ENCODE measurements around the gene BAIAP2. TPM values are rescaled to one million over a fixed set of nuclear protein-coding genes. Genes with fewer than 3 reads are reported as not detected.

Gene BAIAP2
- total and polyA plus RNA-seq, 5 donors, result 20.5 to 39.5 (median 32.8) TPM

Small RNA genes within 50 kb of the gene (microRNA-seq; reads per million reads assigned to microRNA genes)
- gene MIR1250 (1.1 to 1.3 reads per million in 2 donors), gene MIR3065 (0 reads per million in 2 donors), gene MIR338 (0 reads per million in 2 donors), gene MIR657 (0 reads per million in 2 donors)

Other genes with a start within 250 kb of the BAIAP2 start
- 10 to 100 TPM; 18.4 to 22.5 (median 19.7) TPM for gene CHMP6, start 43.3 kb upstream of the BAIAP2 start, total RNA-seq
- 24.6 TPM for gene CHMP6, start 43.3 kb upstream of the BAIAP2 start, polyA plus RNA-seq
- gene PVALEF, start 130.4 kb downstream of the BAIAP2 start, total RNA-seq, result not detected
- gene PVALEF, start 130.4 kb downstream of the BAIAP2 start, polyA plus RNA-seq, result not detected
- 10 to 100 TPM in 3 of 4 donors, 1 to 10 TPM in 1; 8.6 to 15.4 (median 12.6) TPM for gene AATK, start 131.1 kb downstream of the BAIAP2 start, total RNA-seq
- 10.4 TPM for gene AATK, start 131.1 kb downstream of the BAIAP2 start, polyA plus RNA-seq
- 1 to 10 TPM; 4.6 to 5.9 (median 5.2) TPM for gene CEP131, start 187.8 kb downstream of the BAIAP2 start, total RNA-seq
- gene CEP131, start 187.8 kb downstream of the BAIAP2 start, polyA plus RNA-seq, result 7.4 TPM
- gene TEPSIN, start 203.9 kb downstream of the BAIAP2 start, total RNA-seq, result 10 to 100 TPM; 12.5 to 17.7 (median 14.2) TPM
- 12.6 TPM for gene TEPSIN, start 203.9 kb downstream of the BAIAP2 start, polyA plus RNA-seq
- 10 to 100 TPM; 51.5 to 75.4 (median 62.5) TPM for gene NDUFAF8, start 204.2 kb downstream of the BAIAP2 start, total RNA-seq
- gene NDUFAF8, start 204.2 kb downstream of the BAIAP2 start, polyA plus RNA-seq, result 55.0 TPM